ENCODE data around the gene PYM1.
"Not testable (repeated sequence)": the region's sequence is repeated elsewhere in the genome, so short reads cannot be mapped to it uniquely, and the experiment has no call there.

PYM1 gene

GRCh38 chr12:55938826-55939501 is 11.3 kb upstream of the PYM1 start:
- no peak for DNase-seq

DNA sequence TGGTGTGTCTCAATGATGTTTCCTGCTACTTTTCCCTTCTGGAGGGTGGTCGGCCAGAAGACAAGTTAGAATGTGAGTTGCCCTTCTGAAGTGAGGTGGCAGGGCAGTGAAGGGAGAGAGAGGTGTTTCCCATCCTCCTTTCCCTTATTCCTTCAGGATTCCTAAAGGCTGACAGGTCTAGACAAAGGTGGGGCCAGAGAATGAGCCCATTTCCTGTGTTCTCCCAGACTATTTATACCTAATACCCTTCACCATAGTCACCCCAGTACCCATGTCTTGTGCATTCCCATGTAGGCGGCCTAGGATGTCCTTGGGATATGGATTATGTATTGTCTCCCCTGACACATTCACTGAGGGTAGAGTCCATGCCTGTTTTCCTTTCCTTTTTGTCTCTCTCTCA is 10.3 kb upstream of the PYM1 start:
- no peak for DNase-seq

DNA sequence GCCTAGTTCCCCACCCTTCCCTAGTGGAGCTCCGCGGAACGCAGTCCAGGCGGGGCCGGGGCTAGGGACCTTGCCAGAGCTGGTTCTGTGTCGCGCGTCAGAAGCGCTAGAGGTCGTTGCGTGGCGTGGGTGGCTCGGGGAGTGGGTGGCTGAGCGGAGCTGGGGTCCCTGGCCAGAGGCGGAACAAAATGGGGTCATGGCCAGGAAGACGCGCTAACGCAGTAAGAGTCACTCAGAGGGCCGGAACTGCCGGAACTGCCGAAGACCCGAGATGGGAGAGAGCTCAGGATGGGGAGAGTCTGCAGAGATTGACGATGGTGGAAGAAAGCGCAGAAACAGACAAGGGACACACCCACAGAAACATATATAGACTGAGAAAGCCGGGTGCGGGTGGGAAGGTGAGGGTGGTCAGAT is 8.1 kb upstream of the PYM1 start:
- no peak for DNase-seq

DNA sequence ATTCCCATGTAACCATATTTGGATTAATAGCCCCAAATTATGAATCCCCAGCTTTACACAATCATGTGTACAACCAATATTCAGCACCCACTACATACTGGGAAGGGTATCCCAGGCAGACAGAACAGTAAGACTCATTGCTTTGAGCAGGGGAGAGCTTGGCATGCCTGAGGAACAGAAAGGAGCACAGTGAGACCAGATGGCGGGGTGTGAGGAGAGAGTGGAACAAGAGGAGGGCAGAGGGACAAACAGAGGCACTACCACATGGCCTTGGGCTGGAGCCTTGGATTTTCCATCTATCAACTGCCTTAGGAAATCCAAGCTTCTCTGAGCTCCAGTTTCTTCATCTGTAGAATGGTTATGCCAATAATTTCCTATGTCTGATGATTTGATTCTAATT is 7.1 kb upstream of the PYM1 start:
- DNase-seq: no peak

DNA sequence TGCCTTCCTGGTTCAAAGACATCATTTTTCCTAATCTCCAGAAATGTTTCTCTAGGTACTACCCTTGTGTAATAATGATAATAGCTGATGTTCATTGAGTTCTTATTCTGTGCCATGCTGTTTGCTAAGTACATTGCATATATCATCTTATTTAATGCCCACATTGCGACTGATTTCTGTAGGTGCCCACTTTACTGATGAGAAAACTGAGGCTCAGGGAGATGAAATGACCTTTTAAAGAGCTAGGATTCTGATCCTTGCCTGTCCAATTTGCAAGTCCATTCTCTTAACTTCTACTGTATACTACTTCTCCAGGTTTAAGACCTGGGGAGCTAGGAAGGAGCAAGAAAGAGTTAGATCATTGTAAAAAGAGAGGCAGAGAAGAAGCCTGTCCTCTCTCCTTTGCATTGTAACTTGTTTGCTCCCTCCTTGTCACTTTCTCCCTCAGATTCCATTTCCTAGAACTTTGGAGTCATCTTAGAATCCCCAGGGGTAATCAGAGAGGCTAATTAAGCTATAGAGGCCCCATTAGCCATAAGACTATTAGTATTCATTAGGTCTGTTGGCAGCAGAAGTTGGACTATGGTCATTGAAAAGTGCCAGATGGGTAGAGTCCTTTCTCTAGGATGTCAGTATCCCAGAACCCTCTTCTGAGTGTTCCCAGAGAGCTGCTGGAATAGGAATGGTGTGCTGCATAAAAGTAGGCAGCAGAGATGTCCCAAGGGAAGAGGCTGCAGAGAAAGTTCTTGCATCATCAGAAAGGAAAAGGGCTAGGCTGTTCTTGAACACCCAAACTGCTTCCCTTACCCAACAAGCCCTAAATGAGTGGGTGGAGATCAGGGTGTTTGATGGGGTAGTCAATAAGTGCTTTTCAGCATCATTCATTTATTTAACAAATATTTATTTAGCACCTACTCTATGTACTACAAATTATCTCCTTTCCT is 6.4 kb upstream of the PYM1 start:
- no peak for DNase-seq

DNA sequence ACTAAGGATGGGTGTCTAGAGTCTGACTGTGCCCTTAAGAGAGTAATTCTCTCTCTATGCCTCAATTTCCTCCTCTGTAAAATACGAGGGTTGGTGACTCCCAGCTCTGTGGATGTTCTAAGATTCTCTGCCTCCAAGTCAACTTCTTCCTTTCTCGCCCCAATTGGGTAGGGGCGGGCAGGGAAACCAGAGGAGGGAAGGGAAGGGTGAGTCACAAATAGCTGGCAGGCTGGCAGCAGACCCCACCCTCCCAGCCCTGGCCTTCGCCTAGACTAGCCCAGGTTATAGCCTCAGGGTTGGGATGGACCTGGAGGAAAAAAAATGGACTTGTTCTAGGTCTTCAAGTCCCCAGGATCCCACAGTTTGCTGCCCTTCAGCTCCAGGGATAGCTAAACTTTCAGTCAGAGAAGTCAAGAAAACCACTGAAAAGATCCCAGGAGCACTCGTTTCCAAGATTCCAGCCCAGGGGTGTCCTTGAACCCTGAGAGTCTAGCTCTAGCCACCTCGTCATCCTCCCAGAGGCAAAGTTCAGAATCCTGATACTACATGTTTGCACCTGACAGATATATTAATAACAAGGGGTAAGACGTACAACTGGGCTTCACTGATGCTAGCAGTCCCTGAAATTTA is 5.6 kb upstream of the PYM1 start:
- DNase-seq: peak; percentile 97

DNA sequence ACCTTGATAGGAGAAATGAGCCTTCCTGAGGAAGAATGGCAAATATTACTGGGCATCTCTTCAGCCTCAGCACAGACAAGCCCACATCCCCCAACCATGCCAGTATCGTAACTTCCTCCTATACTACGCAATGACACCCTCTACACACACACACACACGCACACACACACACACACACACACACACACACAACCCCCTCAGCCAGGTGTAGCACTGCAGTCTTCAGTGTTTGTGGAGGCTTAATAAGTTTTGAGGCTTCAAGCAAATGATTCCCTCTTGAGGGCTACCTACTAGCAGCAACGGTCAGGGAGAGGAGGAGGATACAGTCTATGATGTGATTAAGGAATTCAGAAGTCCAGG is 4.8 kb upstream of the PYM1 start:
- no peak for DNase-seq

DNA sequence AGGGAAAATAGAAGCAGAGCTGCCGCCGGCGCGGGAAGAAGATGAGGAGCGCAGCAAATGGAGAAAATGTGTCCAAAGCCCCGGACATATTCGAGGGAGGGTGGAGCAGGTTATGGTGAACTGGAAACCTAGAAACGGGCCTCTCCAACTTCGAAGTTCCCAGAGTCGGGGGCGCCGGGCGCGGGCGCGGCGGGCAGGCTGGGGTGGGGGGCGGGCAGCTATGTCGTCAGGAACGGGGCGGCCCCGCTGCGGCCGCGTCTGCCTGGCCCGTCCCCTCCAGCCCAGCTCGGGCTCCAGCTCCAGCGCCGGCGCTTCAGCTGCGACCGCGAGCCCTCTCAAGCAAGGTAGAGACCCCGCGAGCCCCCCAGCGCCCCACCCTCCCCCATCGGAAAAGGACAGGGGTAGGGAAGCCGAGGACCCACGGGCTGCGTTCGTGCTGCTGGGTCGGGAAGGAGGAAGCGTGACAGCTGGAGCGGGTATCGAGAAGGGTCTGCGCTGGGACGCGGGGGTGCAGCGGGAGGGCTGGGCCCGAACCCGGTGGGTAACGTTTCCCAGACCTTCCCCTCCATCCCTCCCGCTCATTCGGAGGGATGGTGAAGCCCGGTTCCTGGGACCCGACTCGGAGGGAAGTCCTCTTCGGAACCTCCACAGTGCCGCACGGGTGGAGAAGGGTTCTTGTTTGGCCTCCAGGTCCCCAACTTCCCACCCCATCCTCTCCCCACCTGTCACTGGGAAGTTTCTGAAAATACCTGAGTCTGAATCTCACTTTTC is 4.3 kb upstream of the PYM1 start:
- peak; percentile 83 for DNase-seq

DNA sequence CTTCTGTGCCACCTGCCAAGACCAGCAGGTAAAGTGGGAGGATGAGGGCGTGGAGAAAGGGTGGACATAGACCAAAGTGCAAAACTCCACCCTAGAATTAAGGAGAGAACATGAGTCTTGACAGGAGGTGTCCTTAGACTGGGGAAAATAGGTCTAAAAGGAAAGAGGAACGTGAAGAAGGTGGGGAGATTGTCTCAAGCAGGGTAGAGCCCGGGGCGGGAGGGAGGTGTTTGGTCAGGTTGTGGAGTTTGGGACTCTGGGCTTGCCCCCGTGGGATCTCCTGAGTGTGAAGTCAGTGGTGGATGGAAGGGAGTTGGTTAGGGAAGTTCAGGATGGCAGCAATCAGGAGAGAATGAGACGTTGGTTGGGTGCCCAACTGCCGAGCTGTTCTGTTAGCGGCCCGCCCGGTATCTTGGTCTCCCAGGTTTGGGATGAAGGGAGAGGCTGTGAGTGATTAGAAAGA is 3.7 kb upstream of the PYM1 start:
- DNase-seq: no peak

- DNase-seq: peak; percentile 71
Observed at GRCh38 chr12:55930771-55931316, 3.1 kb upstream of the PYM1 start, which contains the start of gene DGKA. Gene DGKA, plus strand, starts transcription at chr12:55931162. Its CDS starts 5,342 bp downstream, at chr12:55936504.

DNA sequence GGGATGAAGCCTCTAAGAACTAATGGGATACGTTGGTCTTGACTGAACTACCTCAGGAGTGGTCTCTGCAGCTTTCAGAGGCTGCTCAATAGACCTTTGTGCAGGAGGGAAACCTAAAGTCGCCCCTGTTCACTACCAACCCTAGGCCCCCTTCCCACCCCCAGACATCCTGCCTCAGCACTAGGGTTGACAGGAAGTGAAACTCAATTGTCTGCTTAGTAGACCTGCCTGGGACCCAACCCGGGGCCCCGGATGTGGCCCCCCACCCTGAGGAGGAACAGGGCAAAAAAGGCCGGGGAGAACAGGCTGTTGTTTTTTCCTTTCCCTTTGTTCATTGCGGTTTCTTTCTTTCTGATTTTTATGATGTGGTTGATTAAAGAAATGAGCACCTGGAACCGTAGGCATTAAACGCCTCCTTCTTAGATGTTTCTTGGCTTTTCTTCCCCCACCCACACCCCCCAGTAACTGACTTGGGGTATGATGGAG is 1.7 kb upstream of the PYM1 start:
- no peak for DNase-seq

- DNase-seq: peak; percentile 98
Observed at GRCh38 chr12:55926738-55927587, 731 bp downstream of the PYM1 start.

- no peak for DNase-seq
Observed at GRCh38 chr12:55925870-55926737, 1.6 kb downstream of the PYM1 start.

DNA sequence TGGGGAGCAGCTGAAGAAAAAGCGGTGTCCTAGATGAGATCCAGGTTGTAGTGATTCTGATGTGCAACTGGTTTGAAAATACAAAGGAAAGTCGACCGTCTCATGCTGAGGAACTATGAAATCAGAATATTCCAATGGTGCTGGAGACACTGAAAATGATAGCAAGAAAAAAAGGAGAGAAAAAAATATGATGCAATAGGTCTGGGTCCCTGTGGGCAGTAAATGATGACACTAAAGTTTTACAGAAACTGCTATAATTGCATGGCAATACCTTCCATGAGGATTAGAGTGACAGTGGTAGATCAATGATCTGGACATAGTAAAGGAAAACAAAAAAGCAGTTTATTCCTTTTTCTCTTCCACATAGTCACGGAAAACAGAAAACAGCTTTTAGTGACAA is 2.3 kb downstream of the PYM1 start:
- DNase-seq: no peak

DNA sequence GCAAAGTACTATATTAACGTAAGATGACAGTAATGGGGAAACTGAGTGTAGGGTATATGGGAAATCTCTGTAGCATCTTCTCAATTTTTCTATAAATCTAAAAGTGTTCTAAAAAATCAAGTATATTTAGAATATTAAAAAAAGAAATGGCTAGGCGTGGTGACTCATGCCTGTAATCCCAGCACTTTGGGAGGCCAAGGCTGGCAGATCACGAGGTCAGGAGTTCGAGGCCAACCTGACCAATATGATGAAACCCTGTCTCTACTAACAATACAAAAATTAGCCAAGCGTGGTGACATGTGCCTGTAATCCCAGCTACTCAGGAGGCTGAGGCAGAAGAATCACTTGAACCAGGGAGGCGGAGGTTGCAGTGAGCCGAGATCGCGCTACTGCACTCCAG is 4.0 kb downstream of the PYM1 start:
- not testable (repeated sequence) for DNase-seq

- DNase-seq: no peak
Observed at GRCh38 chr12:55922126-55922525, 5.6 kb downstream of the PYM1 start.

GRCh38 chr12:55919032-55919431 is 8.7 kb downstream of the PYM1 start:
- not testable (repeated sequence) for DNase-seq

GRCh38 chr12:55915482-55915859 is 12.2 kb downstream of the PYM1 start:
- peak; percentile 4 for DNase-seq

DNA sequence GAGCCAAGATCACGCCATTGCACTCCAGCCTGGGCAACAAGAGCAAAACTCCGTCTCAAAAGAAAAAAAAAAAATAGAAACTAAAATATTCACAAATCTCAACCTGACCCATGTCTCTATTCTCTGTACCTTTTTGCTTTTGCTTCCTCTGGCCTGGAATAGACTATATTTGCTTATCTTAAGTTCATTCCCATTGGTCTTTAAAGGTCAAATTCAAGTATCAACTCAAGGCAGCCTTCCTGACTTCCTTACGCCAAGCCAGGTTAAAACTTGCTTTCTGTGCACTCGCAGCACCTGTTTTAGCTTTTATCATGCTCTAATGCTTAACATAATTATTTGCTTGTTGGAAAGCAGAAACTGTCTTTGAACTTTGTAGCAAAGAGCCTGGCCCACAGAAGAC is 14.8 kb downstream of the PYM1 start:
- no peak for DNase-seq

- DNase-seq: no peak
Observed at GRCh38 chr12:55909513-55909884, 18.2 kb downstream of the PYM1 start.

Measured in islet precursor cell (in vitro differentiated cells).